H9 (cell line): ENCODE data around the gene TAF5L. TPM values are rescaled to one million over a fixed set of nuclear protein-coding genes. Genes with fewer than 3 reads are reported as not detected.

Experiments used
- DNase-seq: peaks from one replicate; pipeline ENCODE4 v3.0.0-alpha.2; 2017
- H2AFZ ChIP-seq: one replicate; pipeline ENCODE4 v1.6.1; 2013; ENCODE audit warnings: mild to moderate bottlenecking, low read length, control low read depth, moderate library complexity
- H2AK5ac ChIP-seq: 2 replicates; pipeline ENCODE4 v1.6.1; 2013; ENCODE audit warnings: low read length, control low read depth, mixed read lengths; ENCODE audit not compliant: insufficient read length
- H2BK120ac ChIP-seq: one replicate; pipeline ENCODE4 v1.6.1; 2013; ENCODE audit warnings: low read depth, mild to moderate bottlenecking, low read length, control low read depth, inconsistent platforms; ENCODE audit not compliant: poor library complexity, severe bottlenecking
- H2BK12ac ChIP-seq: 2 replicates; pipeline ENCODE4 v1.6.1; 2013; ENCODE audit warnings: low read length, control low read depth, mixed read lengths, low read depth; ENCODE audit not compliant: insufficient read length
- H2BK15ac ChIP-seq: 2 replicates; pipeline ENCODE4 v1.6.1; 2013; ENCODE audit warnings: low read depth, low read length, control low read depth
- H2BK20ac ChIP-seq: one replicate; pipeline ENCODE4 v1.6.1; 2013; ENCODE audit warnings: low read depth, mild to moderate bottlenecking, low read length, control low read depth, inconsistent platforms; ENCODE audit not compliant: poor library complexity, severe bottlenecking
- H2BK5ac ChIP-seq: 2 replicates; pipeline ENCODE4 v1.6.1; 2013; ENCODE audit warnings: low read length, control low read depth, mixed read lengths; ENCODE audit not compliant: insufficient read length
- H3K14ac ChIP-seq: 2 replicates; pipeline ENCODE4 v1.6.1; 2013; ENCODE audit warnings: low read length, control low read depth; ENCODE audit not compliant: insufficient read depth
- H3K18ac ChIP-seq: 2 replicates; pipeline ENCODE4 v1.6.1; 2013; ENCODE audit warnings: low read depth, mild to moderate bottlenecking, mixed read lengths, low read length, control low read depth; ENCODE audit not compliant: insufficient read length
- H3K23ac ChIP-seq: 2 replicates; pipeline ENCODE4 v1.6.1; 2013; ENCODE audit warnings: low read length, control low read depth, mixed read lengths, low read depth; ENCODE audit not compliant: insufficient read length
- H3K23me2 ChIP-seq: 2 replicates; pipeline ENCODE4 v1.6.1; 2013; ENCODE audit warnings: low read depth, mild to moderate bottlenecking, mixed read lengths, low read length, control low read depth; ENCODE audit not compliant: insufficient read length, poor library complexity, severe bottlenecking
- H3K27ac ChIP-seq: 2 replicates; pipeline ENCODE4 v1.5.1; 2013; ENCODE audit warnings: low read length, control low read depth, mixed read lengths, low read depth; ENCODE audit not compliant: insufficient read length
- H3K27me3 ChIP-seq: 2 replicates; pipeline ENCODE4 v1.6.1; 2013; ENCODE audit warnings: low read length, control low read depth, inconsistent platforms; ENCODE audit not compliant: insufficient read depth
- H3K4ac ChIP-seq: 2 replicates; pipeline ENCODE4 v1.6.1; 2013; ENCODE audit warnings: low read depth, mild to moderate bottlenecking, control low read depth, inconsistent platforms, low read length, moderate library complexity
- H3K4me1 ChIP-seq: 2 replicates; pipeline ENCODE4 v1.6.1; 2013; ENCODE audit warnings: low read length, control low read depth, inconsistent platforms; ENCODE audit not compliant: insufficient read depth
- H3K4me2 ChIP-seq: 2 replicates; pipeline ENCODE4 v1.6.1; 2013; ENCODE audit warnings: low read length, control low read depth, mixed read lengths; ENCODE audit not compliant: insufficient read length, insufficient read depth
- H3K56ac ChIP-seq: 2 replicates; pipeline ENCODE4 v1.6.1; 2013; ENCODE audit warnings: low read depth, mild to moderate bottlenecking, mixed read lengths, low read length, control low read depth; ENCODE audit not compliant: insufficient read length
- H3K79me1 ChIP-seq: 2 replicates; pipeline ENCODE4 v1.6.1; 2013; ENCODE audit warnings: low read depth, mild to moderate bottlenecking, moderate library complexity, low read length, control low read depth, inconsistent platforms; ENCODE audit not compliant: insufficient read depth, poor library complexity, severe bottlenecking
- H3K79me2 ChIP-seq: 2 replicates; pipeline ENCODE4 v1.6.1; 2013; ENCODE audit warnings: low read length, control low read depth, inconsistent platforms; ENCODE audit not compliant: insufficient read depth
- H3K9ac ChIP-seq: 2 replicates; pipeline ENCODE4 v1.6.1; 2013; ENCODE audit warnings: low read length, control low read depth, mixed read lengths; ENCODE audit not compliant: insufficient read length; ENCODE audit errors: extremely low read depth
- H3K9me3 ChIP-seq: one replicate; pipeline ENCODE4 v1.6.1; 2013; ENCODE audit warnings: low read depth, low read length, inconsistent platforms; ENCODE audit not compliant: control insufficient read depth
- H3T11ph ChIP-seq: one replicate; pipeline ENCODE4 v1.6.1; 2013; ENCODE audit warnings: mild to moderate bottlenecking, low read length, control low read depth, inconsistent platforms
- H4K20me1 ChIP-seq: one replicate; pipeline ENCODE4 v1.6.1; 2013; ENCODE audit not compliant: control insufficient read depth, insufficient read length, insufficient read depth
- H4K5ac ChIP-seq: 2 replicates; pipeline ENCODE4 v1.6.1; 2013; ENCODE audit warnings: low read depth, mild to moderate bottlenecking, mixed read lengths, low read length, control low read depth; ENCODE audit not compliant: insufficient read length
- H4K8ac ChIP-seq: replicated peaks from 2 replicates; pipeline ENCODE4 v1.6.1; 2013; ENCODE audit warnings: low read length, control low read depth, mixed read lengths, low read depth; ENCODE audit not compliant: insufficient read length
- H4K91ac ChIP-seq: 2 replicates; pipeline ENCODE4 v1.6.1; 2013; ENCODE audit warnings: low read depth, mild to moderate bottlenecking, moderate library complexity, mixed read lengths, low read length, control low read depth; ENCODE audit not compliant: insufficient read length
- H3K27ac Mint-ChIP-seq, 3 experiments: 2 replicates in 2 of 3; 3 replicates in 1 of 3; pipeline ENCODE4 v1.8.0; 2020 to 2021; ENCODE audit warnings: mixed read lengths in 3 of 3, mild to moderate bottlenecking in 1 of 3, moderate library complexity in 1 of 3
- H3K27me3 Mint-ChIP-seq: 2 replicates; pipeline ENCODE4 v1.8.0; 2021; ENCODE audit warnings: low read depth, mild to moderate bottlenecking, moderate library complexity, mixed read lengths
- H3K36me3 Mint-ChIP-seq, 3 experiments: 2 replicates in 2 of 3; 3 replicates in 1 of 3; pipeline ENCODE4 v1.8.0; 2020 to 2021; ENCODE audit warnings: low read depth in 3 of 3, mixed read lengths in 3 of 3; ENCODE audit not compliant: insufficient read depth in 1 of 3
- H3K4me1 Mint-ChIP-seq, 2 experiments: 2 replicates each; pipeline ENCODE4 v1.8.0; 2020; ENCODE audit warnings: mixed read lengths in 2 of 2
- H3K4me3 Mint-ChIP-seq, 2 experiments: 2 replicates in 1 of 2; 3 replicates in 1 of 2; pipeline ENCODE4 v1.8.0; 2020 to 2021; ENCODE audit warnings: mild to moderate bottlenecking in 2 of 2, mixed read lengths in 2 of 2, moderate library complexity in 1 of 2
- H3K9me3 Mint-ChIP-seq, 2 experiments: 2 replicates in 1 of 2; 3 replicates in 1 of 2; pipeline ENCODE4 v1.8.0; 2020; ENCODE audit warnings: mild to moderate bottlenecking in 2 of 2, mixed read lengths in 2 of 2, moderate library complexity in 1 of 2
- CTCF ChIP-seq: fragments of 200-600 bp; sonication (generic); conservative IDR thresholded peaks from 3 replicates; pipeline ENCODE4 v1.8.0; 2021; ENCODE audit warnings: antibody characterized with exemption, mild to moderate bottlenecking
- total RNA-seq: library from RNA; stranded (reverse); gene quantifications from 2 replicates; pipeline ENCODE4 v1.2.1, GENCODE V29; 2021

Gene TAF5L
- total RNA-seq, 1 experiment from 2014 or later = 30.3 TPM

DNA sequence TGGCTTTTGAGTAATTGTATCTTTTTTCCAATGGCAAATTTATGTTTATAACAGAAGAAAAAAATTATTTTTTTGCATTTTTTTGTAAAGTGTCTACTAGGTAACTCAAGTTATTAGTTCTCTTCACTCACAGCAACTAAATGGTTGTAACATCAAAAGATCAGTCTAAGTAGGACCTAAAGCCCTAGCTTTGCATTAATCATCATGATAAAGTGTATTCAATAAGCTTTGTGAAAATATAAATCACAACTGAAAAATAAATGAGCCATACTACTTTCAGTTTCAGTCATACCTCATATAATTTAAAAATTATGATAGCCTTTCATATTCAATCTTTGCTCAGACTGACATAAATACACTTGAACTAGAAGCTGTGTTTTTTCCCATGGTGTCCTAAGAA lies 6.9 kb downstream of the TAF5L start:
- Histone ChIP-seq H2AK5ac (no peak overlapping the region), H4K91ac (no peak overlapping the region), H3K4ac (no peak overlapping the region), H3K4me2 (no peak overlapping the region), H3K27me3 (no peaks in the 10 kb centered on the region), H3K27ac (no peak overlapping the region), H3K23ac (no peak overlapping the region), H3K14ac (no peak overlapping the region), H2BK15ac (no peak overlapping the region), H4K5ac (no peak overlapping the region), H3K9me3 (no peaks in the 10 kb centered on the region), H2BK120ac (no peak overlapping the region), H3K23me2 (no peaks in the 10 kb centered on the region), H2BK20ac (no peak overlapping the region), H3K4me1 (0 out of 2 replicates have a peak, but pooled peaks cover 3% of the 10 kb centered on the region), H3K79me2 (peaks cover 10% of the 10 kb centered on the region), H2AFZ (no peak overlapping the region), H2BK12ac (no peak overlapping the region), H3K79me1 (peaks cover 3% of the 10 kb centered on the region), H2BK5ac (no peak overlapping the region), H4K20me1 (no peaks in the 10 kb centered on the region), H3K9ac (no peak overlapping the region), H3T11ph (no peak overlapping the region), H3K56ac (no peak overlapping the region), H3K18ac (no peak overlapping the region), H4K8ac (no peak overlapping the region)
- H3K4me1 Mint-ChIP-seq = peaks cover 15 to 20% of the 10 kb centered on the region in 2 experiments
- H3K27me3 Mint-ChIP-seq = no peaks in the 10 kb centered on the region
- H3K9me3 Mint-ChIP-seq = no peaks in the 10 kb centered on the region
- H3K36me3 Mint-ChIP-seq = peaks cover 0 to 8% (median 0%) of the 10 kb centered on the region in 3 experiments; a peak in 4 of 7 replicates
- DNase-seq = no peak
- H3K27ac Mint-ChIP-seq = no peak overlapping the region
- no peak for TF ChIP-seq CTCF
- no peak overlapping the region for H3K4me3 Mint-ChIP-seq
